Stimulated activated CD8-positive, alpha-beta memory T cell treated with anti-CD3 and anti-CD28 coated beads, Interleukin-4, amount 100 ng/mL, for 48 hours (primary cell): Measurements from ENCODE around the gene MYOG.

Source experiments
- DNase-seq: peaks from one replicate; pipeline ENCODE4 v3.0.0-alpha.2; 2020

The MYOG gene

GRCh38 chr1:203045821-203046594 is 39.8 kb downstream of the MYOG start:
- no peak for DNase-seq

- DNase-seq = no peak
Measured at GRCh38 chr1:203045336-203045735, 40.5 kb downstream of the MYOG start.

GRCh38 chr1:203044546-203045250 is 41.1 kb downstream of the MYOG start:
- no peak for DNase-seq

- no peak for DNase-seq
Measured at GRCh38 chr1:203043830-203044545, 41.8 kb downstream of the MYOG start.

- DNase-seq = no peak
Measured at GRCh38 chr1:203041351-203041932, 44.4 kb downstream of the MYOG start.

- DNase-seq = no peak
Measured at GRCh38 chr1:203040513-203041275, 45.1 kb downstream of the MYOG start.

GRCh38 chr1:203039609-203040512 is 46.0 kb downstream of the MYOG start:
- DNase-seq = no peak

GRCh38 chr1:203038891-203039608 is 46.8 kb downstream of the MYOG start:
- DNase-seq = peak; percentile 79

GRCh38 chr1:203038217-203038741 is 47.5 kb downstream of the MYOG start:
- no peak for DNase-seq

GRCh38 chr1:203037509-203038190 is 48.2 kb downstream of the MYOG start:
- no peak for DNase-seq

- no peak for DNase-seq
Measured at GRCh38 chr1:203036537-203036936, 49.3 kb downstream of the MYOG start.

- DNase-seq = no peak
Measured at GRCh38 chr1:203036135-203036534, 49.7 kb downstream of the MYOG start.

GRCh38 chr1:203035111-203036000 is 50.5 kb downstream of the MYOG start:
- DNase-seq = no peak

GRCh38 chr1:203034422-203035110 is 51.2 kb downstream of the MYOG start:
- no peak for DNase-seq

- no peak for DNase-seq
Measured at GRCh38 chr1:203033917-203034316, 51.9 kb downstream of the MYOG start.

GRCh38 chr1:203033287-203033686 is 52.5 kb downstream of the MYOG start:
- no peak for DNase-seq
